Fibroblast of upper back skin (primary cell): ENCODE results near the gene MAP2K6.
A peak's percentile ranks its signal among the peaks of the same experiment; 100 is the strongest.

Source experiments
- DNase-seq: peaks from one replicate; pipeline ENCODE4 v3.0.0-alpha.2; 2013

Gene MAP2K6

DNA sequence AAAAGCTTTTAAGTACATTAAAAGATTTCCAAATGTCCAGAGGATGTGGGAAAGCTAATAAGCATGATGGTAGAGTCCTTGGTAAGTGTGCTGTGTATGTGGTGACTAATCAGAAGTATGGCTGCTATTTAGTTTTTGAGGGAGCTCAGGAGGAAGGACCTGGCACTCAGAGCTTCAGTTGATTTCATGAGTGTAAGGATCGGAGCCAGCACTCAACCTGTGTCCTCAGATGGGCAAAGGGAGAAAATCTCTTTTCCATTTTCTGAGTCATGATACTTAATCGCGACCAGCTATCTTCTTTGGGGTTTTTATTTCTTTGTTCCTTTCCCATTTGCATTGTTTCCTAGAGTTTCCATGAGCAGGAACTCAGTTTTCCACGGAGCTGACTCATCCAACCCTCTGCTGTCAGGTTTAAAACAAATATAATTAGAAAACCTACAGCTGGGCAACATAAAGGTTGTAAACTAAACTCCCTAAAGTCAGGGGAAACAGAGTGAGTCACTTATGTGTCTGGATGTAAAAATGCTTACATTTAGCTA is 125.4 kb downstream of the MAP2K6 start:
- peak; percentile 71 for DNase-seq

DNA sequence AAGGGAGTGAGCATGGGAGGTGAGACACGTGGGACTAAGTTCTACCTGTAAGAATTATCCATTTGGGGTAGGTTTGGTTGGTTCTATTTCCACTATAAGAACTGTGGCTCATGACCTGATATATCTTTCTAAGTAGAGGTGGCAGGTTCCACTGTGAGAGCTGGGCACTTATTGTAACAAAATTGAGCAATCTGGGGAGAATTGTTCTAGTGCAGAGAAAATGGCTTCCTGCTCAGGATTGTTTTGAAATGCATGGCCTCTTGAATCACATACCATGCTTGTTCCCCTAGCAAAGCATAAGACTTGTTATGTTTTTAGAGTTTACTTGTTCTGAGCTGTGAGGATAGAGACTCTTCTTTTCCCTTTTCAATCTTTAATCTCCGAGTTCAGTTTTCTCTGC is 125.9 kb downstream of the MAP2K6 start:
- no peak for DNase-seq

- no peak for DNase-seq
Measured at GRCh38 chr17:69547230-69547629, 132.7 kb downstream of the MAP2K6 start.

GRCh38 chr17:69547947-69548346 is 133.4 kb downstream of the MAP2K6 start:
- no peak for DNase-seq

DNA sequence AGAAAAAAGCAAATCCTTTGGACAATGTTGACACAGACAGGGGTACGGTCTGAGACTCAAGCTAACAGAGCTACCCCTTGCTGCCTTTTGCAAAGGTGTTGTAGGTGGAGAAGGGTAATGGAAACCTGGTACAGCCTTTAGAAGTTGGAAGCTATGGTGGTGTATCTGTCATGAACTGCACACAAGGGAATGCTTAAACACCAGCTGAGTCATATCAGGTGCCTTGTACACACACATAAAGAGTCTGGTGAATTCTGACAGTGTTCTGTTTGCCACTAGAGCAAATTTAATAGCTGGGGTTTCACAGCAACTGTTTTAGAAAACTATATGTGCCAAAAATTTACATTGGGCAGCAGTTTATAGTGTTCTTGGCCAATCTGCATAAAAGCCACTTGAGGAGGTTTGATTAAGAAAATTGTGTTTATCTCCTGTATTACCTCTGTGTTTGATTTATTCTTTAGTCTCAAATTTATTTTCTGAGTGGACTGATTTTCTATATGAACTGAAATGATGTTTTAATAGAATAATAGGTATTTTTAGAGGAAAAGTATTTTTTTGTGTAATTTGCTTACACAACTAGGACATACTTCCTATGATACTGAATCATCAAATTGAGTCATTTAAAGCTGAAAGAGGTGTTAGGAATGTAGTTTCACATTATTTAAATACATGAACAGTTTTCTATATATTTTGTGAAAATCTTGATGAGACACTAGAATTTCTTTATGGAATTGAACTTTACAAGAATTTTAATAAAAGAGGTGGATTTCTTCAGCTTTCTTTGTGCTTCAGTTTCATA is 136.9 kb downstream of the MAP2K6 start:
- no peak for DNase-seq

DNA sequence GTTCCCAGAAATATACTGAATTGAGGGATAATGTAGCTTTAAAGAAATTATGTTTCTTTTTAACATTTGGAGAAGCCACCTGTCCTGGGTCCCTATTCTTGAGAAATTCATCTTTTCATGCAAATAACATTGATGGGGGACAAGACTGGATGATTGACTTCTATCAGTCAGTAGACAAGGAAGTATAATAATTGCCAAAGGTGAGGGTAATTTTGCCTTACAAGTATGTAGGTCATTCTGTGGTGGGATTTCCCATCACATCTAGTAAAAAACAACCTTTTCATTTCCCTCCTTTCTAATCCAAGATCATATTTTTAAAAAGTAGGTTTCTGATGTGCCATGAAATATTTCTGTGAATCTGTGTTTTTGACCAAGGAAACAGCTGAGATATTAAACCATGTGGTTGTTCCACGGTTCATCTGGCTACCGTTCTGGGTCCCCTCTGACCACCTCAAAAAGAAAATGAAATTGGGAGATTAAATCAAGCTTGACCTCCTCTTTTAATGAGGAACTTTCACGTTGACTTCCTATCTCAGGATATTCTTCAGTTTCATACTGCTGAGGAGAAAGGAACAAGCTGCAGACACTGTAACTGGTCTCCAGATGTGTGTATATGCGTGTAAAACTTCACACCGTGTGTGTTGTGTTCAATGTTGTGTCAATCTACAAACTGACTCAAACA is 138.6 kb downstream of the MAP2K6 start:
- no peak for DNase-seq

DNA sequence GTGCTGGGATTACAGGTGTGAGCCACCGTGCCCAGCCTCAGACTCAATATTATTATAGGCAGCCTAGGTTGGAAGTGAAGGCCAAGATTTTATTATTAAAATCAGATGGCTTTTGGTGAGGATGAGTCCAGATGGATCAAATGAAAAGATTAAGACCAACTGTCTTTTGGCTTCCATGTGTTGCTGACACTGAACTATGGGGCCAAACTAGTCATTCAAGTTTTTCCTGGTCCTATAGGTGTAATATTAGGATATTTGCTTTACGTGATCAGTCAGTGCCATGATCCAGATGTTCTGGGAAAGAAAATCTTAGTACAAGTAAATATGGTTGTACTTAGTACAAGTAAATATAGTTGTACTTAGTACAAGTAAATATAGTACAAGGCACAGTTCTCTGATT is 140.6 kb downstream of the MAP2K6 start:
- DNase-seq: no peak

GRCh38 chr17:69557339-69557738 is 142.8 kb downstream of the MAP2K6 start:
- no peak for DNase-seq

DNA sequence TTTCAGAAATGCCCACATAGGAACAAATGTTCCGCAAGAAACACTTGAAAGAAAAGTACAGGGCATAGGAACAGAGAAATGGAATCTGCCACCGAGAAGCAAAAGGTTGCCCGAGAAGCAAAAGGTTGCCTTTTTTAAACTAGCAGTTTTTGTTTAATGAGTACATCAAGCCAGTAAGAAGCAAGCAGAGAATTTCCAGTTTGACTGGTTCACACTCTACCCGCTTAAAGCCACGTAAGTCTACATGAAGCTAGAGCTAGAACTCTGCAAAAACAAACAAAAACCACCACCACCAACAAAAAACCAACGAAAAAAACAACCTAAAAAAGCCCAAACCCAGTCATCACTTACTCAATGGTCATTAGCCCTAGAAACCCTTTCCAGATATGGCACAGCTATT is 144.3 kb downstream of the MAP2K6 start:
- no peak for DNase-seq

- no peak for DNase-seq
Measured at GRCh38 chr17:69560987-69561441, 146.5 kb downstream of the MAP2K6 start.

- DNase-seq: no peak
Measured at GRCh38 chr17:69561462-69561861, 147.0 kb downstream of the MAP2K6 start.

DNA sequence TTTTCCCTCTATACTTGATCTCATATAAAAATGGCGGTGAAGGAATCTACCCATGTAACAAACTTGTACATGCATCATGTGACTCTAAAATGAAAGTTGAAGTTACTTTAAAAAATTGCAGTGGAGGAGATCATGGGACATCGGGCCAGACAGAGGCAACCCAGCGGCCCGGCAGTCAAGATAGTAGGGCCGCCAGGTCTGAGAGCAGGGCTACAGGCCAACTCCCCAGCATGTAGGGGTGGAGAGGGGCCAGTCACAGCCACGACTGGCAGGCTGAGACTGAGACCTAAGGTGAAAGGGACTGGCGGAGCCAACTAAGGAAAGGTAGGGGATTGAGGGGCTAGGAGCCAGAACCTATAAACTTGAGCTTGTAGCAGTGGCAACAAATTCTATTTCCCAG is 150.9 kb downstream of the MAP2K6 start:
- DNase-seq: no peak

DNA sequence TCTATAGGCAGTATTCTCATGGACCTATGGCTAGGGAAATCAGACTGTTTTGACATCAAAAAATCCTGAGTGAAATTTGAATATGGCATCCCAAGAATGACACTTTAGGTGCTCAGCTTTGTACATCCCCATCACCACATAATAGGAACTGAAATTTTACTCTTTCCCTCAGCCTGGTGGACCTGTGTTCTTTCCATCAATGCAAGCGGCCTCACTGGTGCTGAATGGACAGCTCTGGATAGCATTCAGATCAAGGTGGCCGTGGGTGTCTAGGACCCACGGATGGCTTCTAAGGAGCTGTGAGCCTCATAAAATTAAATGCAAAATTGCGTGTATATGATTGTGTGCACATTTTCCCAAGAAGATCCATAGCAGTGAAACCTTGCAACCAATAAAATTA is 152.6 kb downstream of the MAP2K6 start:
- peak; percentile 6 for DNase-seq

DNA sequence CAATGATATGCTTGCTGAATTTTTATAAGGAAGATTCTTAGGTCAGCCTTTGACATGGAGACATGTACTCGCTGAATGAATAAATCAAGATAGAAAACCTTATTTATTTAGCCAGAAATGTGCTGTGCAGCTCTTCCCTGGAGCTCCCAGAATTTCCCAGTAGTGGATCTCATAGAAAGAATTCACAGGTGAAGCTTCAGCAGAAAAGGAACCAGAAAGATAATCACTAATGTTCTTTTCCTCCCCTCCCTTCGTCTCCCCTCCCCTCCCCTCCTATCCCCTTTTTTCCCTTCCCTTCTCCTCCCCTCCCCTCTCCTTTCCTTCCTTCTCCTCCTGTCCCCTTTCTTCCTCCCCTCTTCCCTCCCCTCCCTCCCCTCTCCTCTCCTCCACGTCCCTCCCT is 158.2 kb downstream of the MAP2K6 start:
- DNase-seq: no peak

GRCh38 chr17:69573396-69573795 is 158.9 kb downstream of the MAP2K6 start:
- no peak for DNase-seq

DNA sequence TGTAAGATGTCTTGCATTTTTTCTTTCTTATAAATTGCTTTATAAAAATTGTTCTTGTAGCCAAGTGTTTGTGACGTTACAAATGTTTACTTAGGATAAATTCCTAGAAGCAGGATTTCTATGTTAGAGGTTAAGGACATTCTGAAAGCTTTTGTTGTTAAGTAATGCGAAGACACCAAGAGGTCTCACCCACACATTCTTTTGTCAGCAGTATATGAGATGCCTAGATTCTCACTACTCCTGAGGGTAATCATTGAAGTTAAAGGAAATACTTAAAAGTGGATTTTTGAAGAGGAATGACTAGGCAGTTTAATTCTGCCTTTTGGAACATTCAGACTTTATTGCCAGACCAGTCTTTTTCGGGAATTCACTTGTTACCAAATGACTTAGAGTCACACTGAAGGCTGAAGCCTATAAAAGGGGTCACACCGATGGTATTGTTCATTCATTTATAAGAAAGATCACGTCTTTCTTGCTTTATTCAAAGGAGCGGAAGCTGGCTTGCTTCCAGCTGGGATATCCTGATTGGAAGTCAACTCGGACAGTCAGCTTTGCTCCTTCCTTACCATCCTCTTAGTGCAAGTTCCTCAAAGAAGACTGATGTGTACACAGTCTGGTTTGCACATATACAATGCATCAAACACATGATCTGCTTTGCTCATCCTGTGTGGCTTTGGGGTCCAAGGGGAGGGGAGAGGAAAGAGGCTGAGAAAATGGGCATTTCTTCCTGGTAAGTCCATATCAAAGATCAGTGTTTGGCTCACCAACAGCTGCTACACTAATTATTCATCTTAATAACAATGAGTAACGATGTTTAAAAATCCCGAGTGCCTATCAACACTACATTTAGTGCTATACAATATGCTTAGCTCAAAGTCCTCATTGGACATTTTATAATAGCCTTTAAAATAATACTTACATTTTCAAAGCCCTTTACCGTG is 160.0 kb downstream of the MAP2K6 start:
- DNase-seq: peak; percentile 51

- DNase-seq: peak; percentile 91
Measured at GRCh38 chr17:69575346-69575761, 160.9 kb downstream of the MAP2K6 start.

DNA sequence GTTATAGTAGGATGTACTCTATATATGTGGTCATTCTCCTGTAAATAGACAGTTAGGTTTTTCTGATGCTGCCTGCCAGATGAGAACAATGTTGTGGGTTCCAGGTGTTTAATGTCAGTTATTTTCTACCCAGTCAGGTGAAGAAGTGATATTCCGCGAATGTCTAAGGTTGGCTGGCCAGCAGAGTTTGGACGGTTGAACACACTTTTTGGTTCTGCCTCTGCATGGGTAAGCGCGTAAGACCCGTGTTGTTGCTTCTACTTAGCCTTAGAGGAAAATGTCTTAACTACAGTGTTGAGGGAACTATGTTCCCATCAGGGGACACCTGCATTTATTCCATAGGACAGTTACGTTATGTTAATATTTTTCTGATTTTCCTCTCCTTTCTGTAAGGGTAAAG is 162.6 kb downstream of the MAP2K6 start:
- DNase-seq: no peak

DNA sequence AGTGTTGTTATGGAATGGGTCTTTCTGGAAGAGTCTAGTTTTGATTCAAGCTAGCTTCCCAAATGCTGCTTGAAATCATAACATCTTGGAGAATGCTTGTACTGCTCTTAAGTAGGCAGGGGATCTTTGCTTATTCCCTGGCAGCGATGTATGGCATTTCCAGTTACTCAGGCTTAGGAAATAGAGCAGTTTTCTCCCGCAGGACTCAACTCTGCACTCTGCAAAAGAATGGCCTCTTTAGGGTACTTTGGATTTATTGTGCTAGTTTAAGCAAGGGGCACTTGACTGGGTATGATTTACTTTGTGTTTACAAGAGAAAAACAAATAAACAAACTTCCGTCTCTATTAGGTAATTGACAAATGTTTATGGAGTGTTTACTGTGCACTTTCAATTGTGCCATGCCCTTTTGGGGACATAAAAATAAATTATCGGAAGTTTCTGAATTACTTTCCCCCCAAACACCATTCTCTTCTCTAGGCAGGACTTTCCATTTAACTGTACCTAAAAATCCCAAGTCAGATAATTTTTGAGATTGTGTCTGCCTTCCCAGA is 164.0 kb downstream of the MAP2K6 start:
- no peak for DNase-seq

DNA sequence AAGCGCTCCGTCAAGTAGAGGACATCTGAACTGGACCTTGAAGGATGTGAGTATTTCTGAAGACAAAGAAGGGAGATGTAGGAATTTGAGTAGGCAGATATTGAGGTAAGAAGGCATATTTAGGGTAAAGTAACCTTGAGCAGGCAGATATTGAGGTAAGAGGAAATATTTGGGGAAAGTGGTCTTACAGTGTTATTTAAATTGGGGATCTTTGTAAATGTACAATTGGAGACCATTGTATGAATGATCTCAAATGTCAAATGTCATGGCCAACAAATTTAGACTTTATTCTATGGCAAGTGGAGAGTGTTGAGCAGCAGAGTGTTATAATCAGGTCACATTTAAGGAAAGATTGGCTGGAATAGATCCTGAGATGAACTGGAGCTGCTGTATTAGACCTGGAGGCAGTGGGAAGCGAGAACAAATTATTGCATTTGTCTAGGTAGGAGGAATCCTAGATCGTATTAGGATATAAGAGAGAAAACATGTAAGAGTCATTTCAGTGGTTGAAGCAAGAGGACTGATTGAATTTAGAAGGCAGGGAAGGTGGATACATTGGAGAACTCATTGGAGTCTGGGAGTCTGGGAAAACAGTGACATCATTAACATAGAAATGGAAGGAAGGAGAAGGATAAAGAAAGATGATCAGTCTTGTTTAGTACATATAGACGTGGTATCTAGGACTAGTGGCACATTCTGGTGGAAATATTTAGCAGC is 165.6 kb downstream of the MAP2K6 start:
- DNase-seq: no peak

DNA sequence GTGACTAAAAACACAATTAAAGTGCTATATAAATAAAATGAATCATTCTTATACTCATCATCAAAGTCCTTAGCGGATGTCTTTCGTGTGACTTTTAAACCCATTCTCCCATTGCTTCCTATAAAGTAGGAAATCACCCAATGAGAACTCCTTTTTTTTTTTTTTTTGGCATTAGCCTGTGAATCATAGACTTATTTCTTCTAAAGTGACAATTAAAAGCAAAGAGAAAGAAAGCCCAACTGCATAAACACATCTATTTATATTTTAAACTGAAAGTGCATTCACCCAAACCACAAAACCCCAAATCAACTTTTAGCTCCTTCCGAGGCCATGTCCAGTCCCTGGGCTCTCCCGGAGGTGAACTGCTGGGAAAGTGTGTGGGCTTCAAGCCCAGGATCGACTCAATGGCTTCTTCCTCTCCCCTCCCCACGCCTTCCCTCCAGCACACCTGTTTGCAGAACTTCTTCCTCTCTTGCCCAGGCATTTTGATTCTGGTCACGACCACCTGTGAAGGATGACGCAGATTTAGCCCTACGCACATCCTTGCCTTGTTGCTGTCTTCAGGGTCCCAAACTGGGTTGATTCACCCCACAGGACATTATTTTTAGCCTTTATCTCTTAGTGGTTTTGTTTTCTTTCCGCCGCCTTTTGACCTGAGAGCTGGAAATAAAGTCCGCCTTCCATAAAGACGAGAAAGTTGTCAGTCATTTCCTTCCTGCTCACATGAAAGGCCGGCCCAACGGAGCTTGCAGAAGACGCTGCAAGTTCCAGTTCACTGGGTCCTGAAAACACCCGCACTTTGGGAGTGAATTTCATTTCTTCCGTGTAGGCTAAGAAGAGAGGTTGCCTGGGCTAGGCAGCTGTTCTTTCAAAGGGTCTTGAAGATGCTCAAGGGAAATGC is 166.8 kb downstream of the MAP2K6 start:
- no peak for DNase-seq
